Stimulated activated CD8-positive, alpha-beta memory T cell treated with anti-CD3 and anti-CD28 coated beads, Interleukin-12 subunit alpha, Interleukin-12 subunit beta, amount 100 ng/mL, for 24 hours (primary cell): ENCODE data around the gene UGT1A9.
"Not testable (repeated sequence)": the region's sequence is repeated elsewhere in the genome, so short reads cannot be mapped to it uniquely, and the experiment has no call there.

ENCODE experiments used
- DNase-seq: peaks from one replicate; pipeline ENCODE4 v3.0.0-alpha.2; 2020; ENCODE audit errors: extremely low read depth

UGT1A9 gene

DNA sequence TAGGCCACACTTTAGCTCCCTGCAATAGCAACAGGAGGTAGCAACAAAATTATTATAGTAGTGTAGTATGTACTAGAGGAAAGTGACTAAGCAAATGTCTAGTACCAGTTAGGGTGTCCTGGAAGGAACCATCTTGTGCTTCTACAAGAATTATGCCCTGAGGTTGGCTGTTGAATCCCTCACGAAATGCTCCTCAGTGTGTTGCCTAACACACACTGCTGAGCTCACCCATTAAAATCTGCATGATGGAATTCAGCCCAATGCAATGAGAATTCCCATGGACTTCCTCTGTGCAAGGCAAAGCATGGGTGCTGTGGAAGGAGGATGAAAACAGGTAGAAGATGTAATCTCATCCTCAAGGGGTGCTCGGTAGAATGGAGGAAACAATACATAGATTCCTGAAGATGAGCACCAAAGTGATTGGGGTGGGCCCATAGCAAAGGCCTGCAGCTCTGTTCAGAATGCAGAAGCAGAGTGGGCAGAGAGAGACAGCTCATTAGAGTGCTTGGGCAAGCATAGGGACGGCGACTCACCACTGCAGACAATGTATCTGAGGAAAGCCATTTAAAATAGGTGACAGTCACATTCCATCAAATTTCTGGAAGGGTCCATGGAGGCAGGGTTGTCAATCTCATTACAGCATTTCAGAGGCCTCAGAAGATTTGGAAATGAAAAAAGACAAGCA, 8.8 kb downstream of the UGT1A9 start:
- no peak for DNase-seq

DNA sequence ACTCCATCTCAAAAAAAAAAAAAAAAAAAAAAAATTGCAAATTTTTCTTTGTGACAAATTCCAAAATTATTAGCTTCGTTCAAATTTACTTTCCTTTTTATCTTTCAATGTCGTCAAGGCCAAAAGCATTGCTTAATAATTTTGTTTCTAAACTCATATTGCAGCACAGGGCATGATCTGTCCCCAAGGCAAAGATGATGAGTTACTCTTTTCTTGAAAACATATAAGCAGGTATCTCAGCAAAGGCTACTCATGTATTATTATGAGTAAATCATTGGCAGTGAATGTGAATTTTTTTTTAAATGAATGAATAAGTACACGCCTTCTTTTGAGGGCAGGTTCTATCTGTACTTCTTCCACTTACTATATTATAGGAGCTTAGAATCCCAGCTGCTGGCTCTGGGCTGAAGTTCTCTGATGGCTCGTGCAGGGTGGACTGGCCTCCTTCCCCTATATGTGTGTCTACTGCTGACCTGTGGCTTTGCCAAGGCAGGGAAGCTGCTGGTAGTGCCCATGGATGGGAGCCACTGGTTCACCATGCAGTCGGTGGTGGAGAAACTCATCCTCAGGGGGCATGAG, 9.9 kb downstream of the UGT1A9 start, which contains the start of gene UGT1A7:
UGT1A7 (plus strand) TSS at position 381 of the 579 bp plus-strand sequence; CDS start at position 418, 37 bp downstream.
- DNase-seq = no peak

DNA sequence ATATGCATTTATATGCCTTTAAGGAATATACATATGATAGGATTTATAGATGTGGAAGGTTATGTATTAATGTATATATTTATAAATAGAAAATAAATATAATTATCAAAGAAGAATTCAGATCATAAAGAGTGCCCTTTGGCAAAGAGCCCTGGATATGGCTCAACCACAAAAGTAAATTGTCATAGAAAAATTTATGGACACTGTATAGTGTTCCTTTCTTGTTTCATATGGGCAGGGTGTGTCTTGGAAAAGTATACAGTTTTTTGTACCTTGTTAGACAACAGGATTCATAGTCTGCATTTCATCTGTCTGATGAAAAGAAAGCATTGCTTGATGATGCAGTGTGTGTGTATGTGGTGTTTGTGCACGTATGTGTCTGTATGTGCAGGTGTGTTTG, 12.9 kb downstream of the UGT1A9 start:
- DNase-seq = no peak

DNA sequence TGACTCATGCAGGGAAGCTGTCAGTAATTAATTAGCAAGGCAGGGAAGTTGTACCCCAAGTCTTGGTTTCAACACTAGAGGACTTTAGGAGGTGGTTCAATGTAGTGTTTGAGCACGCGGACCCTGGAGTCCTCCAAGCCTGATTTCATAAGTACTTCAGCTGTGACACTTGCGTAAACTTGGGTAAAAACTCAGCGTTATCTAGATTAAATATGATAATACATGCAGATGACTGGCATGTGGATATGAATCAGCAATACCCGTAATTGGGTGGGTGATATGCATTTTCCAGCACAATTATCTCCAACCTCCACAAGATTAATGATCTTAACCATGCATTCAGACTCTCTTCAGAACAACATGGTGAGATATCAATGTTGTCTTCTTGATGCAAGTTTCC, 15.2 kb downstream of the UGT1A9 start:
- DNase-seq = no peak

DNA sequence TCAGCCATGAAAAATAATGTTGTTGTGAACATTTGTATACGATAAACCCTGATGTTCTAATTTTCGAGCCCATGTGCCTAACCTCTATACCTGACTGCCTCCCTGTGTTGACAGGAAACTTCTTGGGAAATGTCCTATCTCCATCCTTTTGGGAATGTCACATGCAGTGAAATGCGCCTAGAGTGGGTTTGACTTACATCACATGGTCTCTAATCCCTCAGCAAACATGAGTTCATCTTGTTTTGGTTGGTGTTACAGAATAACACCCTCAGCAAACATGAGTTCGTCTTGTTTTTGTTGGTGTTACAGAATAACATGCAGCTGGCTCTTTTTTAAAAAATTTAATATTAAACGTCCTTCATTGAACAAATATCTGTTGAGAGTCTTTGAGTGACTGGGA, 16.6 kb downstream of the UGT1A9 start:
- no peak for DNase-seq

DNA sequence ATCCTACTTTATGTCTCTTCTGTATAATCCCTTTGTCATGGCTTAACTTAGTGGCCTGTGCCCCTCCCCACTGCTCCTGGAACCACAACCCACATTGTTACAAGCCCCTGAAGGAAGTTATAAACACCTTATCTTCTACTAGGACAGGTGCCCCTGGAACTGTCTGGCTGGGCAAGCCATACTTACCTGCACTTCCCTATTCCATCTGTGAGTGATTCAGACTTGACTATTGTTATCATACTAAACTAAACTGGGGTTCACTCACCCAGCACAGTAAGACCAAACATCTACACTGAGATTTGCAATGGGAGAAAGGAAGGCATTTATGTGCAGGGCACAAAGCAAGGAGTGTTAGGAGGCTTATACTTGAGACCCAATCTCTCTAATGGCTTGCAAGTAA, 17.3 kb downstream of the UGT1A9 start:
- DNase-seq = no peak

DNA sequence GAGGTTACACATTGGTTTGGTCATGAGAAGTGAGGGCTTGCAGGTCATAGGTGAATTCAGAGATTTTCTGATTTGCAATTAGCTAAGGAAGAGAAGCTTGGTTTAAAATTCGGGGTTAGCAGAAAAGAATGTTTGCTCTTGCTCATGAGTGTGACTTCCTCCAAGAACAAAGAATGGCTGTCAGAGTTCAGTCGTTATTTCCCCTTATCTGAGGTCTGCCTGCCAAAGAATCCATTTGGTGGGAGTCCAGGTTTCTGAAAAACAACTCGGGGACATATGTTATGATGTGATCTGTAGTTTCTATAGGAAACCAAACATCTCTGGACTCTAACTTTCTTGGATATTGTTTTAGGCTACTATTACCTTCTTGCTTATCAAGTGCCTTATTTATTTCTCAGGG, 17.8 kb downstream of the UGT1A9 start:
- DNase-seq = no peak

DNA sequence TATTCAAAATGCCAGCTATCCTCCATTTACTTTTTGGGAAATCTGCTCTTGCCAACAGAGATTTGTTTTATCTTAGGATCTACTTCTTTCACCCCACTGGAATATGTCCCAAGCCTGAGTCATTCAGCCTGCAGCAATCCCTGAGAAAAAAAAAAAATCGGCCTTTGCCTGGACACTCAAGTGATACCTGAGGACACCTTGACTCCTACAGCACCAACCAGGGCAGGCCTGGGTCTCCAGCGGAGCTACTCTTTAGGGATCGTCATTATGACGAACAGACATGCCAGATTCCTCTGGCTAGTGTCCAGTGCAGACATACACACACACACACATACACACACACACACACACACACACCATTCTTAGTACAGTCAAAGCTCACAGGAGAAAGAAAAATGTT, 18.7 kb downstream of the UGT1A9 start:
- no peak for DNase-seq

DNA sequence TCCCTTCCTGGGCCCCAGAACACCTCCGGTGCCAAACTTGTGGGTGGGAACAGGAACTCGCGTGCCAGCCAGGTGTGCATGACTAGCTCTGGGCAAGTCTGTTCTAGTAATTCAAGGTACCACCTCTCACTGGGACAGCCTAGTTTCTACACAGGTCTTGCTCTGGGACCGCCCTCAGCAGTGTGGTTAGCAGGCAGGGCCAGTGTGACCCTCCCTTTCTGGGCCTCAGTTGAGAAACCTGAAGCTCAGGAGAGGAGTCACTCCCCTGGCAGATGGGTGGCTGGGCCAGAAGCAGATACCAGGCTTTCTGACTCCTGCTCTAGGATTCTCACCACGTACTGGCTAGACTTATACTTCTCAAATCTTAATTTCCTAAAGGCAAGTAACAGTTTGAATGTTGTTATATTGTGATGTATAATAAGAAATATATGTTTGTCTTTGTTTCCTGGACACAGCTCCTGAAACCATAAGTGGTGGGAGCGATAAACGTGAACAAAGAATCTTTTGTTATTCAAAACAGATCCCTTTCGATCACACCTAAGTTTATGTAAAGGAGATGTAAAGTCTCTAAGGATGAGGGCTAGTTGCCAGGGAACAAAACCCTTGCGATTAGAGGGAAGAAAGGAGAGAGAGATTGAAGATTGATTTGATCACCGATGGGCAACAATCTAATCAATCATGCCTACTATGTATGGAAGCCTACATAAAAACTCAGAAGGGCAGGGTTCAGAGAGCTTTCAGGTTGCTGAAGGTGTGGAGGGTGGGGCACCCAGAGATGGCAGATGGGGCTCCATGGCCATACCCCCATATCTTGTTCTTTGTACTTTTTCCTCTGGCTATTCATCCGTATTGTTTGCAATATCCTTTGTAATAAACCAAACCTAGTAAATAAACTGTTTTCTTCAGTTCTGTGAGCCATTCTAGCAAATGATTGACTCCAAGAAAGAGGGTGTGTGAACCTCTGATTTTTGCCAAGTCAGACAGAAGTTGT, 20.0 kb downstream of the UGT1A9 start:
- DNase-seq = no peak

DNA sequence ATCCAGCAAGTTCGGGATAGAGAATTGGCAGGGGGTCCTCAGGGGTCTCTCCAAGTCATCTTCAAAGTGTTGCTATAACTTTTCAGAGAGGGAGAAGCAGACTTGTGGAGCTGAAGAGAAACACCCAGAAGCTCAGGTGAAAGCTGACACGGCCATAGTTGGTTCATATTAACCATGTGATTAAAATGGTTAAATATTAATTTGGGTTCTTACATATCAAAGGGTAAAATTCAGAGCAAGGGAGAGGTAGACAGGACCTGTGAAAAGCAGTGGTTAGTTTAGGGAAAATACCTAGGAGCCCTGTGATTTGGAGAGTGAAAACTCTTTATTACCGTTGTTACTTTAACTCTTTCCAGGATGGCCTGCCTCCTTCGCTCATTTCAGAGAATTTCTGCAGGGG, 20.9 kb downstream of the UGT1A9 start, which contains the start of gene UGT1A6:
UGT1A6 (plus strand) TSS at position 243 of the 400 bp plus-strand sequence; CDS start at position 358, 115 bp downstream.
- DNase-seq = no peak

DNA sequence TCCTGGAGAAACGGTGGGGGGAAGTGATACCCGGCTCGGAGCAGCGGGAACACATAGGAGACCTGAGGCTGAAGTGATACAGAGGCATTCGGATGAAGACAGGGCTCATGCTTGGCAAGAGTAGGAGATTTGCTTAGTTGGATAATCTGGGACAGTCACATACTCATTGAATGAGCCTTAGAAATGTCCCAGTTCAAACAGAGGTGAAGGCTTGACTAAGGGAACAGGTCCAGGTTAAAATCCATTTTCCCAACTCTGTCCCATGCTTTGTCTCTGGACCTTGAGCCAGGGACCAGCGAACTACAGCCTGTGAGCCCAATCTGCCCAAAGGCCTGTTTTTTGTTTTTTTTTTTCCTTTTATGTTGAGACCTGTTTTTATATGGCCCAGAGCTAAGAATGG, 22.3 kb downstream of the UGT1A9 start:
- no peak for DNase-seq

DNA sequence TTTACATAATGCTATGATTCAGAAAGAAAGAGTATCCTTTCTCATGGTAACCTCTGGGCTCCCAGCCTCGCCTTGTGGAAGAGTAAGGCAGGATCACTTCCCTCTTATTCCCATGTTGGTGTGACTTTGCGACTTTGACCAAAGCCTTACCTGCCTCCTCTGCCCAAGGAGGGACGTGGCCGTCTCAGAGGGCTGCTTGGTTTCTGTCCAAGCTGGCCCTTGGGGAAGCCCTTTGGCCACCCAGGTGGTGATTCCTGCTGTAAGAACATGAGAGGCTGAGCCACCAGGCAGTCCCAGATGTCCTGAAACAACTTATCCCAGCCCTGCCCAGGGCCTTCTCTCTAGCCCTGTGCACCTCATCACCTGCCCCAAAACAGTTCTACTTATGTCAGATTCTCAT, 27.0 kb downstream of the UGT1A9 start:
- DNase-seq = no peak

DNA sequence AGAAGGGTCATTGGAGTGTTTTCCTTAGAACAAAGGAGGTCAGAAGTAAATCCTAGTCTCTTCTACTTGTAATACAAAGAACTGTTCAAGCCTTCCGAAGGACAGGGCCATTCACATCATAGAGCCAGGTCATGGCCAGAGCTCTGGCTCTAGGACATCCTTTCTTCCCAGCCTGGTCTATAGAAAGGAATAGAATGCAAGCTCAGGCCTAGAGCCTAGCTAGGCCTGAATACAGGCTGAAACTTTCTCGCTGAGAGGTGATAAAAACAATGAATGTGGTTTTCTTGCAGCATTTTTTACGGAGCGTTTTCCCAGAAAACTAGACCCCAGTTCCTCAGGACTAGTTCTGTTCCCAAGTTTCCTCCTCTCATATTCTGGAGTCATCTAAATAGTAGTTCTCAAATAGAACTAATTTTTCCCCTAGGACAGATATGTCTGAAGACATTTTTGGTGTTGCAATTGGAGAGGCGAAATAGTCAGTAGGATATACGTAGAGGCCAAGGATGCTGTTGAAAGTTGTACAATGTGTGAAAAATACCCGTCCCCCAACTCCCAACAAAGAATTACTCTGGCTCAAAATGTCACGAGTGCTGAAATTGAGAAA, 27.8 kb downstream of the UGT1A9 start:
- DNase-seq = no peak

DNA sequence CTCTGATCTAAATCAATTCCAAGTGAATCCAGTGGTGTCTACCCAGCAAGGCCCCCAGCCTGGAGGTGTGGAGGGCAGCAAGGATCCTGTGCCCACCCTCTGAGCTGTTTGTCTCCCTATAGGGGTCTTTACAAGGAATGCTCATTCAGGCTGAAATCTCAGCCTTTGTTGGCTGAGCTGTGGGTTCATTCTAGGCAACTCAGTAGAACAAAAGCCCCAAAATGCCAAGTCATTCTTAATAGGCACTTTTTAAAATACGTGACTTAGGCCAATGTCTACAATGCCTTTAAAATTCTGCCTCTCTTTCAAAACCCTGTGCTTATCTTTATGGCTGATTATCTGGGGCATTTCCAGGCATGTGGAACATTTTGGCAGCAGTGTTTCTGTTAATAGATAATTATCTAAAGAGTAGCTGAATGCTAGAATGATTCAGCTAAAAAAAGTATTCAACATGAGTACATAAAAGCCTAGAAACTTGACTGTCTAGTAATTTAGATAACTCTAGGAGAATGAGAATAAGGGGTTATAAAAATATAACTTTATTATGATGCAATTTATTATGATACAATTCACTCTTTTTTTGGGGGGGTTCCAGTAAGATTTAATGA, 28.4 kb downstream of the UGT1A9 start:
- no peak for DNase-seq

DNA sequence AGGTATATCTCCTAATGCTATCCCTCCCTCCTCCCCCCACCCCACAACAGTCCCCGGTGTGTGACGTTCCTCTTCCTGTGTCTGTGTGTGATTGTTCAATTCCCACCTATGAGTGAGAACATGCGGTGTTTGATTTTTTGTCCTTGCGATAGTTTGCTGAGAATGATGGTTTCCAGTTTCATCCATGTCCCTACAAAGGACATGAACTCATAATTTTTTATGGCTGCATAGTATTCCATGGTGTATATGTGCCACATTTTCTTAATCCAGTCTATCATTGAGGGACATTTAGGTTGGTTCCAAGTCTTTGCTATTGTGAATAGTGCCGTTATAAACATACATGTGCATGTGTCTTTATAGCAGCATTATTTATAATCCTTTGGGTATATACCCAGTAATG, 29.1 kb downstream of the UGT1A9 start:
- DNase-seq = not testable (repeated sequence)

DNA sequence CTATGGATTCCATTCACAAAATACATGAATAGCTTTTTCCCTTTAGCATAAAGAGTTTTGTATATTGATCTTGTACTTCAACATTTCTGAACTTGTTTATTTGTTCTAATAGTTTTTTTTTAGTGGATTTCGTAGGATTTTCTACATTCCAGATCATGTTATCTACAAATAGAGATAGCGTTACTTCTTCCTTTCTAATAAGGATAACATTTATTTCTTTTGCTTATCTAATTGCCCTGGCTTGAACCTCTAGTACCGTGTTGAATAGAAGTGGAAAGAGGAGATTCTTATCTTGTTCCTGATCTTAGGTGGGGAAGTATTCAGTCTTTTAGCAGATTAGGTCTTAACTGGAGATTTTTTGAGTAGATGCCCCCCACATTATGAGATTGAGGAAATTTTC, 30.5 kb downstream of the UGT1A9 start:
- DNase-seq = no peak

DNA sequence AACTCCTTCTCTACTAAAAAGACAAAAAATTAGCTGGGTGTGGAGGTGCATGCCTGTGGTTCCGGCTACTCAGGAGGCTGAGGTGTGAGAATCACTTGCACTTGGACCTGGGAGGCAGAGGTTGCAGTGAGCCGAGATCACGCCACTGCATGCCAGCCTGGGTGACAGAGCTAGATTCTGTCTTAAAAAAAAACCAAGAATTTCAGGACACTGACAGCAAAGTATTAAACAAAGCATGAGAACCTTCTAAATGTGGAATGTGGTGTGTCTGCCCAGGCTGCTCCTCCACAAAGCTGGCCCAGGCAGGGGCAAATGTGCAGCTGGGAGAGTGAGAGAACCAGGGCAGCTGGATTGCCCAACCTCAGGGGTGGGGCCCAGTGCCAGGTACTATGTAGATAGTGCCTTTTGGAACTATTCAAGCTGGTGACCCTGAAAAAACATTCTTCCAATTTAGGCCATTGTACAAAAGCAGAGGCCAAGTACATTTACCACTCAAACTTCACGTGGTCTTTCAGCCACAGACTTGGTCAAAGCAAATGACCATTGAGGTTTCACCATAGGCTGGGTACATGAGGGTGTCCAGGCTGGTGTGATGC, 34.3 kb downstream of the UGT1A9 start:
- DNase-seq = no peak

DNA sequence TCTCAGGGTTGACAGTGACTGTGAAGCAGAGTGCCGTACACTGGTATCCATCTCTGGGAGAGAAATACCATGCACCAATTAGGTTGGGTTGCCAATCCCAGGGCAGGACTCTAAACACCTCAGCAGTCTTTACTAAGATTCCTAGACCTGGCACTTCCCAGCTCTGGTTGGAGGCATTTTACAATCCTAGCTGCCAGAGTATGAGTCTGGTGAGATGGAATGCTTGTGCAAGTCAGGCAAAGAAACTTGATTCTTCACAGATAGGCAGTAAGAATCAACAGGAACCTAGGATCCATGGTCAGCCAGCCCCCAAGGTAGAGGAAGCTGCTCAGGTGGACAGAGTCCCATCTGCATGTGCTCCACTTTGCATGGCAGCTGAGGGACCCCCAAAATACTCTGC, 35.0 kb downstream of the UGT1A9 start:
- no peak for DNase-seq

DNA sequence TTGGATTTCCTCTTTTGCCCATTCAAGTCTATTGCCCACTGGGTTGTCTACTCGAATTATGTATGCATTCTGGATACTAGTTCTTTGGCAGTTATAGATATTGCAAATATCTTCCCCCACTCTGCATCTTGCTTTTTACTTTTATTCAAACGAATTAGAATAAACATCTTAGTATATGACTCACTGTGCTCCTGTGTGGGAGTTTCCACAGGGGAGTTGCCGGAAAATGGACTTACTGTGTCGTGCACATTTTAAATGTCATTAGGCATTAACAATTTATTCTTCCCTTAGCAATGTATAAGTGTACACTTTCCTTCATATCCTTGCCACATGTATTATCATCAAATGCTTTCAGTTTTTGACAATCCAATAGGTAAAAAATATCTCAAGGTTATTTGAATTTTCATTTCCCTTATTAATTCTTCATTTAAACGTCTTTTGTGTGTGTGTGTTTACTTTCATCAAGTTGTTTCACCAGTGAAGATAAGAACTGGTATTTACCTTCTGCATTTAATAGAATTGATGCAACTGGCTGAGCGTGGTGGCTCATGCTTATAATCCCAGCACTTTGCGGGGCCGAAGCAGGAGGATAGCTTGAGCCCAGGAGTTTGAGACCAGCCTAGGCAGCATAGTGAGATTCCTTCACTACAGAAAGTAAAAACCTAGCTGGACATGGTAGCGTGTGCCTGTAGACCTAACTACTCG, 36.4 kb downstream of the UGT1A9 start:
- DNase-seq = no peak

DNA sequence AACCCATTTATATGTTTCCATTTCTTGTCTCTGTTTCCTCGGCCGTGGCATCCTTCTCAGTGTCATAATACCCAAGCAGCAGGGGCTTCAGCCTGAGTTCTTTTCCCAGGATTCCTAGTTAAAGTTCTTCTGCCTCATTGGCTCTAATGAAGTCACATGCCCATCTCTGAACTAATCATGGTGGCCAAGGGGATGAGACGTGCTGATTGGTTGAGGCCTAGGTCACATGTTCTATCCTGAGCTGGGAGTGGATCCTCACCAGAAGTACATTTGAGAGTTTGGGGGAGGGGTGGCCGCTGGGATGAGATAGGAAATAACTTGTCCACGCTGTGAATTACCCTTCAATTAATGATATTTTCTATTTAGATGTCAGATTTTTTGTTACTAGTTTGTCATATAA, 37.2 kb downstream of the UGT1A9 start:
- no peak for DNase-seq
